OCI-LY1 (cell line): ENCODE results near the gene NECTIN3.

ENCODE experiments used
- H2AFZ ChIP-seq: fragments of 200-600 bp; sonication (generic), shearing (Covaris generic); 2 replicates; pipeline ENCODE4 v1.6.0; 2014; ENCODE audit warnings: antibody characterized with exemption, mild to moderate bottlenecking, low read length
- H3F3A ChIP-seq: fragments of 200-600 bp; sonication (generic), shearing (Covaris generic); 2 replicates; pipeline ENCODE4 v1.6.0; 2014; ENCODE audit warnings: mild to moderate bottlenecking, antibody characterized with exemption, low read length, moderate library complexity; ENCODE audit not compliant: insufficient read depth
- H3K27ac ChIP-seq: fragments of 200-600 bp; sonication (generic); 2 replicates; pipeline ENCODE4 v1.5.1; 2014; ENCODE audit warnings: low read length, mixed run types, mild to moderate bottlenecking, low read depth; ENCODE audit not compliant: poor library complexity, severe bottlenecking
- H3K27me3 ChIP-seq: fragments of 200-600 bp; sonication (generic); 2 replicates; pipeline ENCODE4 v1.6.0; 2014; ENCODE audit warnings: antibody characterized with exemption, mild to moderate bottlenecking, low read length, moderate library complexity; ENCODE audit not compliant: insufficient read depth
- H3K36me3 ChIP-seq: fragments of 200-600 bp; sonication (generic); 2 replicates; pipeline ENCODE4 v1.6.1; 2014; ENCODE audit warnings: mild to moderate bottlenecking, antibody characterized with exemption, low read length, moderate library complexity, mixed read lengths; ENCODE audit not compliant: insufficient read depth
- H3K4me1 ChIP-seq: fragments of 200-600 bp; sonication (generic); 2 replicates; pipeline ENCODE4 v1.5.1; 2014; ENCODE audit warnings: mild to moderate bottlenecking, low read length, moderate library complexity; ENCODE audit not compliant: insufficient read depth, severe bottlenecking
- H3K4me2 ChIP-seq: fragments of 200-600 bp; sonication (generic), shearing (Covaris generic); 2 replicates; pipeline ENCODE4 v1.6.1; 2014; ENCODE audit warnings: low read length
- H3K4me3 ChIP-seq: fragments of 200-600 bp; sonication (generic); 2 replicates; pipeline ENCODE4 v1.5.1; 2014; ENCODE audit warnings: low read length, low read depth, mild to moderate bottlenecking, mixed read lengths; ENCODE audit not compliant: poor library complexity, severe bottlenecking
- H3K79me2 ChIP-seq: fragments of 200-600 bp; shearing (Covaris generic); 2 replicates; pipeline ENCODE4 v1.6.1; 2016; ENCODE audit warnings: mixed run types, low read length, mixed read lengths; ENCODE audit not compliant: insufficient read depth
- H3K9ac ChIP-seq: fragments of 200-600 bp; sonication (generic), shearing (Covaris generic); 2 replicates; pipeline ENCODE4 v1.6.1; 2014; ENCODE audit warnings: mild to moderate bottlenecking, low read length, mixed read lengths
- H3K9me2 ChIP-seq: fragments of 200-600 bp; sonication (generic), shearing (Covaris generic); 2 replicates; pipeline ENCODE4 v1.6.1; 2014; ENCODE audit warnings: low read depth, mild to moderate bottlenecking, low read length, mixed read lengths
- H3K9me3 ChIP-seq: fragments of 200-600 bp; shearing (Covaris generic); 2 replicates; pipeline ENCODE4 v1.6.1; 2014; ENCODE audit warnings: low read length, mixed read lengths
- H4K20me1 ChIP-seq: fragments of 200-600 bp; sonication (generic), shearing (Covaris generic); 2 replicates; pipeline ENCODE4 v1.6.0; 2016; ENCODE audit warnings: mild to moderate bottlenecking, low read length; ENCODE audit not compliant: insufficient read depth
- EZH2 ChIP-seq: fragments of 200-600 bp; sonication (generic), shearing (Covaris generic); IDR thresholded peaks from 2 replicates; pipeline ENCODE4 v1.8.0; 2017; ENCODE audit warnings: borderline replicate concordance, mixed run types, mild to moderate bottlenecking, antibody characterized with exemption, low read length, moderate library complexity, mixed read lengths
- TF ChIP-seq, protein P1 (sequence below): fragments of 200-600 bp; sonication (generic), shearing (Covaris generic); IDR thresholded peaks from 2 replicates; pipeline ENCODE4 v1.5.1; 2017; ENCODE audit warnings: mild to moderate bottlenecking, antibody characterized with exemption, low read length, moderate library complexity, mixed read lengths

Gene NECTIN3

DNA sequence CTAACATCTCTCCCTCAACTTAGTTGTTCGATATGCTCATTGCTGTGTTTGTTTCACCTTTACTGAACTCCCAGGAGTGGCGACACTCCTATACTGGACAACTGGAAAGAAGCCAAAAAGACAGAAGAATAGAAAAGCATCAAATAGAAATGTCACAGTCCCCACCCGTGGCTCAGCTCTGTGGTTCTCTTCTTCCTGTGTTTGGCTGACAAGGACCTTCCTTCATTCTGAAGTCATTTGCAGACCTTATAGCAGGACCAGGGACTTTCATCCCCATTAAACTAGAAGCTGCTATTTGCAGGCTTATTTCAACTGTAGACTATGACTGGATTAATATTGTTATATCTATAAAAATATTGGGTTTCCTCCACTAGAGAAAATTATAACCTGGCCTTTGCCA, 125.9 kb downstream of the NECTIN3 start:
- no peaks in the 10 kb centered on the region for H3K36me3 ChIP-seq
- H3F3A ChIP-seq, result no peaks in the 10 kb centered on the region
- H3K4me2 ChIP-seq, result no peak overlapping the region
- H3K79me2 ChIP-seq, result no peaks in the 10 kb centered on the region
- H4K20me1 ChIP-seq, result no peaks in the 10 kb centered on the region
- no peak overlapping the region for H3K9ac ChIP-seq
- no peaks in the 10 kb centered on the region for H3K9me3 ChIP-seq
- no peak overlapping the region for H2AFZ ChIP-seq
- TF ChIP-seq, protein P1, sequence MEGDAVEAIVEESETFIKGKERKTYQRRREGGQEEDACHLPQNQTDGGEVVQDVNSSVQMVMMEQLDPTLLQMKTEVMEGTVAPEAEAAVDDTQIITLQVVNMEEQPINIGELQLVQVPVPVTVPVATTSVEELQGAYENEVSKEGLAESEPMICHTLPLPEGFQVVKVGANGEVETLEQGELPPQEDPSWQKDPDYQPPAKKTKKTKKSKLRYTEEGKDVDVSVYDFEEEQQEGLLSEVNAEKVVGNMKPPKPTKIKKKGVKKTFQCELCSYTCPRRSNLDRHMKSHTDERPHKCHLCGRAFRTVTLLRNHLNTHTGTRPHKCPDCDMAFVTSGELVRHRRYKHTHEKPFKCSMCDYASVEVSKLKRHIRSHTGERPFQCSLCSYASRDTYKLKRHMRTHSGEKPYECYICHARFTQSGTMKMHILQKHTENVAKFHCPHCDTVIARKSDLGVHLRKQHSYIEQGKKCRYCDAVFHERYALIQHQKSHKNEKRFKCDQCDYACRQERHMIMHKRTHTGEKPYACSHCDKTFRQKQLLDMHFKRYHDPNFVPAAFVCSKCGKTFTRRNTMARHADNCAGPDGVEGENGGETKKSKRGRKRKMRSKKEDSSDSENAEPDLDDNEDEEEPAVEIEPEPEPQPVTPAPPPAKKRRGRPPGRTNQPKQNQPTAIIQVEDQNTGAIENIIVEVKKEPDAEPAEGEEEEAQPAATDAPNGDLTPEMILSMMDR, result no peak
- no peak for TF ChIP-seq EZH2
- no peaks in the 10 kb centered on the region for H3K4me1 ChIP-seq
- no peaks in the 10 kb centered on the region for H3K27me3 ChIP-seq
- no peaks in the 10 kb centered on the region for H3K9me2 ChIP-seq
- no peak overlapping the region for H3K27ac ChIP-seq
- H3K4me3 ChIP-seq, result no peak overlapping the region

DNA sequence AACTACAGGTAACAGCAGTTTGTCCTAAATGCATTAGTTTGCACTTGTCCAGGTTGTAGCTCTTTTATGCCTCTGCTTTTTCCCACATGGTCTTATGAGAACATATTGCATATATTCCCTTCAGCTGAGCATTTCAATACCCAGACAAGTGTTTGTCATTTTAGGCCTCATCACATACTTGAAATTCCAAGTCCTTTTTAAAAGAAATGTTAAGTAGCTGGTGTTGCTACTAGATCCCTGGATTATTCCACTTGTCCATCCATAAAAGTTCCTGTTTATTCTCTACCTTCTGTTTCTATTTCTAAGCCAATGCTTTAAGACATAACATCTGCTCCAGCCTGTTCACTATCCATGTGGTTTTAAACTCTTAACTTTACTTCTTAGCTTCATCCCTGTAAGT, 128.4 kb downstream of the NECTIN3 start:
- TF ChIP-seq EZH2, result no peak
- TF ChIP-seq, protein P1, result no peak
- no peaks in the 10 kb centered on the region for H3K79me2 ChIP-seq
- no peaks in the 10 kb centered on the region for H3K27me3 ChIP-seq
- no peaks in the 10 kb centered on the region for H3K9me3 ChIP-seq
- no peaks in the 10 kb centered on the region for H3F3A ChIP-seq
- H4K20me1 ChIP-seq, result no peaks in the 10 kb centered on the region
- H2AFZ ChIP-seq, result no peak overlapping the region
- H3K4me3 ChIP-seq, result no peak overlapping the region
- no peak overlapping the region for H3K27ac ChIP-seq
- no peak overlapping the region for H3K4me2 ChIP-seq
- no peak overlapping the region for H3K9ac ChIP-seq
- no peaks in the 10 kb centered on the region for H3K4me1 ChIP-seq
- H3K9me2 ChIP-seq, result no peaks in the 10 kb centered on the region
- no peaks in the 10 kb centered on the region for H3K36me3 ChIP-seq

DNA sequence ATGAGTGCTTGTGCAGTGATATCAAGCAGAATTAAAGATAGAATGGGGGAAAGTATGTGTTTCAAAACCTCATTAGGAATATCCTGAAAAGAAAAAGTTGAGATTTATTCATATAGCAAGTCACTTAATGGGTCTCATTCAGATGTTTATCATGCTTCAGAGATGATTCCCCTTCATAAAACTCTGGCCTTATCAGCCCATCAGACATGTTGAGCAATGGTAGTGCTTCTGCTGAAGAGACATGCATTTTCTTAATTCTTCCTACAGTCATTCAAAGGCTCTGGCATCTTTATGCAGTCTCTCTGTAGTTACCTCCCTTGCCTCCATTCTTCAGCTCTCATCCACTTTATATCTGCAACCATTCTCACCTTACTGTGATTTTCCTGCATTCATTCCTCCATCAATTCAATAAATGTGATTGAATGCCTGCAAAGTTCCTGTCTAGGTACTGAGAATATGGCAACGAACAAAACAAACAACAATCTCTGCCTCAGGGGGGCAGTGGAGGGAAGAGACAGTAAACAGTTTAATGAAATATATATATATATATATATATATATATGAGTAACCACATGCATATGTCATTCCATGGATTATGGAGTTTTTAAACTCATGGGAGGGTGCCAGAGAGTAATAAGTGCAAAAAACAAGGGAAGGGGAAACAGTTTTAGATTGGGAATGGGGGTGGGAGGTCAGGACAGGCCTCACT, 138.5 kb downstream of the NECTIN3 start:
- no peaks in the 10 kb centered on the region for H3K27me3 ChIP-seq
- no peak for TF ChIP-seq EZH2
- TF ChIP-seq, protein P1, result no peak
- H3K36me3 ChIP-seq, result no peaks in the 10 kb centered on the region
- no peak overlapping the region for H3K27ac ChIP-seq
- no peak overlapping the region for H3K9ac ChIP-seq
- H3K79me2 ChIP-seq, result no peaks in the 10 kb centered on the region
- H3K4me2 ChIP-seq, result no peak overlapping the region
- no peaks in the 10 kb centered on the region for H3F3A ChIP-seq
- H3K9me2 ChIP-seq, result no peaks in the 10 kb centered on the region
- no peak overlapping the region for H3K4me3 ChIP-seq
- H3K4me1 ChIP-seq, result no peaks in the 10 kb centered on the region
- H4K20me1 ChIP-seq, result no peaks in the 10 kb centered on the region
- H2AFZ ChIP-seq, result no peak overlapping the region
- no peaks in the 10 kb centered on the region for H3K9me3 ChIP-seq
